ENCODE results near the gene C1D.

- TF ChIP-seq REST (IDR thresholded peaks at IDR 0.05; ENCODE audit: insufficient read depth in 1 of 2, low read depth in 2 of 2, low read length in 2 of 2) (no peak), POLR2AphosphoS5 (IDR thresholded peaks at IDR 0.05; ENCODE audit: low read depth, low read length) (no peak), TAF1 (IDR thresholded peaks at IDR 0.05; ENCODE audit: borderline replicate concordance, insufficient read depth, low read length) (no peak), SIN3A (IDR thresholded peaks at IDR 0.05; ENCODE audit: borderline replicate concordance, insufficient read depth, low read length) (no peak)
These were observed 41.5 kb upstream of the C1D start for GRCh38 chr2:68104111-68104835.
